Fibroblast of skin of scalp (primary cell): Measurements from ENCODE around the gene AATK.
"Not testable (repeated sequence)": the region's sequence is repeated elsewhere in the genome, so short reads cannot be mapped to it uniquely, and the experiment has no call there.

Experiments
- DNase-seq: peaks from one replicate; pipeline ENCODE4 v3.0.0-alpha.2; 2013

Gene AATK

GRCh38 chr17:81085420-81085911 lies 80.6 kb downstream of the AATK start:
- DNase-seq, result no peak

- DNase-seq, result no peak
Measured at GRCh38 chr17:81084680-81085419, 81.2 kb downstream of the AATK start.

GRCh38 chr17:81083125-81083765 lies 82.8 kb downstream of the AATK start:
- DNase-seq, result no peak

GRCh38 chr17:81082177-81083073 lies 83.6 kb downstream of the AATK start:
- DNase-seq, result no peak

- no peak for DNase-seq
Measured at GRCh38 chr17:81081222-81082176, 84.5 kb downstream of the AATK start.

- peak; percentile 27 for DNase-seq
Measured at GRCh38 chr17:81080019-81080418, 86.0 kb downstream of the AATK start.

- not testable (repeated sequence) for DNase-seq
Measured at GRCh38 chr17:81078026-81078913, 87.8 kb downstream of the AATK start.

GRCh38 chr17:81076141-81076679 lies 89.8 kb downstream of the AATK start:
- no peak for DNase-seq

- DNase-seq, result no peak
Measured at GRCh38 chr17:81075307-81075706, 90.7 kb downstream of the AATK start.

GRCh38 chr17:81074875-81075274 lies 91.1 kb downstream of the AATK start:
- DNase-seq, result peak; percentile 44

- DNase-seq, result no peak
Measured at GRCh38 chr17:81073967-81074839, 91.8 kb downstream of the AATK start.

GRCh38 chr17:81071761-81072741 lies 94.0 kb downstream of the AATK start:
- DNase-seq, result no peak

- no peak for DNase-seq
Measured at GRCh38 chr17:81070541-81071246, 95.3 kb downstream of the AATK start.

- no peak for DNase-seq
Measured at GRCh38 chr17:81069135-81069645, 96.8 kb downstream of the AATK start.

GRCh38 chr17:81068411-81069134 lies 97.4 kb downstream of the AATK start:
- DNase-seq, result no peak

- DNase-seq, result no peak
Measured at GRCh38 chr17:81067391-81067811, 98.6 kb downstream of the AATK start.
